Glomerular visceral epithelial cell (primary cell): ENCODE data around the gene APBB2.

Source experiments
- DNase-seq: peaks from one replicate; pipeline ENCODE4 v3.0.0-alpha.2; 2016; ENCODE audit errors: extremely low spot score

APBB2 gene

GRCh38 chr4:41135801-41136200, 78.5 kb downstream of the APBB2 start:
- no peak for DNase-seq

DNA sequence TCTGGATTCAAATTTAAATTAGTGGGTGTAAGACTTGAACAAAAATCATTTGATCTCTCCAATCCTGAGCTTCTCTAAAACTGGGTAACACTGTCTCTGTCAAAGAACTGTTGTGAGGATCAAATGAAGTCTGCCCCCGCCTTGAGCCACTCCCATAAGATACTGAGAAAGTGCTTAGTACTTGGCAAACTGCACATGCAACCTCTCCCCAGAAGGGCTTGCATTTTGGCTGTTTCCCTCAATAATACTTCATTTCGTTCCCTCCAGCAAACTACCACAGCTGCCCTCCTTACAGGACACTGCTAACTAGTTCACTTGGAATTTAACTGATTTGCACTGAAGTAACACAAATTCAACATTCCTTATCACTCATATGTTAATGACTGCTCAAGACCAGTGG, 79.8 kb downstream of the APBB2 start:
- no peak for DNase-seq

DNA sequence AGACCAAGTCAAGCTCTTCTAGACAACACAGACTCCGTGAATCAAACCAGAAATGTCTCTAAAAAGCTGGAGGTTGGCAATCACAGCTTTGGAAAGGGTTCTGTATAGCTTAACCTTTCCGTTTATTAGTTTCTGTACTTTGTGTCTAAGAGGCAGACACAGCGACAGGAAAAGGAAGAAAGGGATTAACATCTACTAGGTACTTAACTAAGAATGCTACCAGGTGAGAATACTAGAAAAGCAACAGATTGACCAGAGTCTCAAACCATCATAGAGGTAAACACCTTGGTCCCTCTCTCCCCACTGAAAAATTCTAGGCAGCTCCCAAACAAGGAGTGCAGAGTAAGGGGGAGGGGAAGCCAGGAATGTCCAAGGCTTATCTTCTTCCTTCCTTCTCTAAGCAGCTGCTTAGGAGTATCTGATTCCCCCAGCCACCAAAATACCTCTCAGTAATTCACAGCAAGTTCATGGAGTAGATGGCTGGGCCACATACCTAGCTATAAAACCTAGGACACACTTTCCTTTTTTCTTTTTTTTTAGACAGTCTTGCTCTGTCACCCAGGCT, 80.8 kb downstream of the APBB2 start:
- no peak for DNase-seq

DNA sequence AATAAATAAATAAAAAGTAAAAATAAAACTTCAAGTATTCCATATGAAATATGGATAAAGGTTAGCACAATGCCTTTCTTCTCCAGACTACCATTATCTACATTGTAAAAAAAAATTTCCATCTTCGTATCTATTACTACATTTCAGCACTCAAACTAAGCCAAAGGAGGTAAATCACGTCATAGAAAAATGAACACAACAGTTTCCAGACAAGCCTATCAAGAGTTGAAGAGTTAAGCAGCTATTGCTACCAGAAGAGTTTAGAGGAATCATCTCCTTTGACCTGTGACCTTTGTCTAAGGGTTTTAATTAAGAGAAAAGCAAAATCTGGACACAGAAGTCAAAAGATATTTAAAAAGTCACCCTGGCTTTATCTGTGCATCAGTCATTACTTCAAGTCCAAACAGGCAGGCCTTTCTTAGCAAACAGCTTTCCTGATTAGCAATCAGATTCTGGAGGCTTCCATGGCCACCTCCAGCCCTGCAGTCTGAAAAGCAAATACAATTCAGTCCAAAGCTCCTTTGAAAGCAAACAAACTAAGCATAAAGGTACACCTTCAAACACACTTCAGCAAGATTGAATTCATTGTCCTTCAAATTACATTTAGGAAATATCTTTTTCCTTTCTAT, 82.2 kb downstream of the APBB2 start:
- DNase-seq: no peak

DNA sequence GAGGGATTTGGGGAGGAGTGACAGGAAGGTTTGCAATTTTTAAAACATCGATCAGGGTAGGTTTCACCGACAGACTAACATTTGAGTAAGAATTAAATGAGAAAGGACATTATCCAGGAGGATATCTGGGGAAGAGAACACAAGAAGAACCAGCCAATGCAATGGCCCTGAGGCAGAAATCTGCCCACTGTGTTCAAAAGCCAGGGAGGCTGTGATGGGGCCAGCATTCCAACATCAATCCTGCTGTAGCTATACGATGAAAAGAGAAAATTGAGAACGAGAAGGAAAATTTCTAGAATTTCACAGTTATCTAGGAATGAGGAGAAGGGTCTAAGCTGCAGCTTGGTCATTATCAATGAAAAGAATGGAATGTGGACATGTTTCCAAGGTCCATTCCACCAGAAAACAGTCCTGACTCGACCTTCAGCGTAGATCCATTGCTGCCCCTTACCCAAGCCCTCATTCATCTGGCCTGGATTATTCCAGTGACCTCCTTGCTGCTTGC, 84.4 kb downstream of the APBB2 start:
- DNase-seq: no peak

- DNase-seq: no peak
Observed at GRCh38 chr4:41129128-41129754, 85.1 kb downstream of the APBB2 start.

- no peak for DNase-seq
Observed at GRCh38 chr4:41125558-41126311, 88.6 kb downstream of the APBB2 start.

DNA sequence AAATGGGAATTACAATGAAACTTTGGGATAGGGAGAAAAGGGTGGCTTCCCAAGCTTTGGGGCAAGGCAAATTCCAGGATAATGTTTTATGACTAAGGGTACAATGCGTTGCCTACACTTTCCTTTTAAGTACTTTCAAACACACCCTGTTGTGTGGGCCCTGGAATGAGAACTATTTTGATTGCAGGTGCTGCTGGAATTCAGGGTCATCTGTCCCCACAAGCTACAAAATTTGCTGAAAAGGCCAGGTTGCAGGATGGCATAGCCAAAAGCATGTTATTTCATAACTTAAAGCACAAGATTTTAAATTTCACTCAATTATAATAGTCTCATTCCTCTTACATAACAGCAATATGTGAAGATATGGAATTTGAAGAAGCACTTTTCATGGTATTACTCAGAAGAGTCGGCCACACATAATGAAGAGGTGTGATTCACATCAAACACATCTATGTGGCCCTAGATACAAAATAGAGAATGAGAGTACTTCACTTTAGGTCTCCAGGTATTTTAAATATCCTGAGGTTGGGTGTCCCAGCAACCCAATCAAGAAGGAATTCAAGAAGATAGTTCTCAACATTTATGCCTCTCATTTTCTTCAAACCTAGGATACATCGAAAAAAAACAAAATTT, 89.3 kb downstream of the APBB2 start:
- peak; percentile 22 for DNase-seq

DNA sequence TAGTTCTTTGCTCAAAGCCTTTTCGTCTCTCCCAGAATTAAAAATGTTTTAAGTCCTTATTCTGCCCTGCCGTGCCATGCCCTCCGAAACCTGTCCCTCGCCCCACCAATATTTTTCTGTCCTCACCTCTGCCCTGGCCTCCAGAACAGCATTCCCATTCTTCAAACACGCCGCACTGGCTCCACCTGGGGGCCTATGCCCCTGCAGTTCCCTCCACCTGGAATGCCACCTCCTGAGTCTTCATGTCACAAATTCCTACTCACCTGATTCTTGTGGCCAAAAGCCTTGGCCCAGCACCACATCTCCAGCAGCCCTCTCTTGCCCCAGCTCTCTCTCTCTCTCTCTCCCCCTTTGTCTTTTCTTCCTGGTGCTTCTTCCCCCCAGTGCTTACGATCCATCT, 91.6 kb downstream of the APBB2 start:
- DNase-seq: no peak

- DNase-seq: no peak
Observed at GRCh38 chr4:41122309-41122708, 92.0 kb downstream of the APBB2 start.

GRCh38 chr4:41121906-41122305, 92.4 kb downstream of the APBB2 start:
- no peak for DNase-seq

GRCh38 chr4:41120297-41121217, 93.8 kb downstream of the APBB2 start:
- no peak for DNase-seq

DNA sequence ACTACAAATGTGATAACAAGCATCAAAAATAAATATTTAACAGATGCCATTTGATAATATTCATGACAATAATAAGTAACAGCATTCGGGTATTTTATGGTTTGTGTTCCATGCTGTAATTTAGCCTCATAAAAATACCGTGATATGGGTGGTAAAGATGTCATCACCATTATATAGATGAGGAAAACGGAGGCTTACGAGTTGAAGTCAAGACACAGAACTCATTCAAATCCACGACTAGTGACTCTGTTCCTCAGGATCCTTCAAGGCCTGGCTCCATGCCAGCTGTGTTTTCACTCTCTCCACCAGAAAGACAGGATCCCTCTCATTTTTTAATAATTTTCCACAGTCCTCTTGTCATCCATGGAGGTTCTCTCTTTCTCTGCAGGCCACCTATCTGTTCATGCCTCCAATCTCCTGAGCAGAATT, 94.5 kb downstream of the APBB2 start:
- no peak for DNase-seq

DNA sequence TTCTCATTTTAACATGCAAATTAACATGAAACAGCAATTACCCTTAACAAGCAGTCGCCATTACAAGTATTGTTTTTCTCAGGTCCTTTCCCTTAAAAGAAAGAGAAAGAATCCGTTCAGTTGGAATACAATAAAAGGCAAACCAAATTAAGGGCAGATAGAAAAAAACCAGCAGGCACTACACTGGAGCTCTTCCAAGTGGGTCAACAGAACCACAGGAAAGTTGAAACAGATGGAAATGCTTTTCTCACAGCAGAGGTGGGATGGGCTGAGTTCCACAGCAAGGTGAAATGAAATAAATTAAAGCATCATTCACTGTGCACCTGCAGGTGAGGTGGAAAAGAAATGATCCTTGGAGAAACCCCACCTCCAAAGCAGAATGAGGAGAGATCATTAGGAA, 102.6 kb downstream of the APBB2 start:
- no peak for DNase-seq

DNA sequence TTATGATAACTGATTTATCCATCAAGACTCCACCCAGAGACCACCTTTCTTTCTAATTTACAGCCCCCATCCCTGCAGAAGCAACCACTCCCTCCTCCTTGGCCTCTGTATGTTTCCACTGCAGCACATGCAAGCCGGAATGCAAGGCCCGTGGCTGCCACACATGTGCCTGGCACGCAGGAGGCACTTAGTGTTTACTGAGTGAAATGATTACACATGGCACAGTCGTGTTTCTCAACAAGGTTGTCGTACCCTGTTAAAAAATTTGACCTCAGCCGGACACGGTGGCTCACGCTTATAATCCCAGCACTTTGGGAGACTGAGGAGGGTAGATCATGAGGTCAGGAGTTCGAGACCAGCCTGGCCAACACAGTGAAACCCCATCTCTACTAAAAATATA, 104.3 kb downstream of the APBB2 start:
- no peak for DNase-seq

- no peak for DNase-seq
Observed at GRCh38 chr4:41108481-41108880, 105.9 kb downstream of the APBB2 start.

DNA sequence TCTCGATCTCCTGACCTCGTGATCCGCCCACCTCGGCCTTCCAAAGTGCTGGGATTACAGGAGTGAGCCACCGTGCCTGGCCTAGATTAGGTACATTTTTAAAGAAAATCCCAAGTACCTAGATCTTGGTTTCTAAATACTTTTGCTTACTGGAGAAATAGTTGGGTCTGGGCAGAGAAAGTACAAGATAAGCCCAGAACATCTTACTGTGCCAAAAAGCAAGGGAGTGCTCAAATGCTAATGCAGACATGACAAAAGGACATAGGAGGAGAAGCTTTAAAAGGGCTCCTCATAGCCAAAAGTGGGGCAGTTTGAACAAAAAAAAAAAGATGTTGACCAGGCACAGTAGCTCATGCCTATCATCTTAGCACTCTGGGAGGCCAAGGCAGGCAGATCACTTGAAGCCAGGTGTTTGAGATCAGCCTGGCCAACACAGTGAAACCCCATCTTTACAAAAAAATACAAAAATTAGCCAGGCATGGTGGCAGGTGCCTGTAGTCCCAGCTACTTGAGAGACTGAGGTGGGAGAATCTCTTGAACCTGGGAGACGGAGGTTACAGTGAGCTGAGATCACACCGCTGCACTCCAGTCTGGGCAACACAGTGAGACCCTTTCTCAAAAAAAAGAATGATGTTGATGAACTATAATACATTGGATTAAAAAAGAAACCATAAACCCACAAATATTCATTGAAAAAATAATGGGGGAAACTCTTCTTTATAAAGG, 107.5 kb downstream of the APBB2 start:
- no peak for DNase-seq

DNA sequence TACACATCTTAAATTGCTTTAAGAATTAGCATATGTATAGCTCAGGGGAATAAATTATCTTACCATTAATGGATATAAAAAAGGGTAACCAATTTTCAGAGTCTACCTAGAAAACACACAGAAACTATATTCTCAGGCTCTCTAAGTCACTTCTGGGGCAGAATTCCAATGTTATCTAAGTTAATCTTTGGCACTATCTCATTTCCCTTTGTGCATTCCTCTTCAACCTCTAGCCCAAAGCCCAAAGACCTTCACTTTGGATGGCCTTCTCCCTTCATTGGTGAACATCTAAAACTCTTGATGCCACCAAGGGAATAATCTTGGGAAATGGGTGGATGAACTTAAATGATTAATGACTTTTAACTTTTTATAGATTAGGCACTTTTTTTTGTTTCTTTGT, 108.3 kb downstream of the APBB2 start:
- DNase-seq: no peak

GRCh38 chr4:41104155-41104554, 110.2 kb downstream of the APBB2 start:
- no peak for DNase-seq

GRCh38 chr4:41103657-41104056, 110.7 kb downstream of the APBB2 start:
- no peak for DNase-seq
